Mesendoderm (in vitro differentiated cells): ENCODE data around the gene DCC.

Experiments
- DNase-seq: peaks from one replicate; pipeline ENCODE4 v3.0.0; 2013
- H2AK5ac ChIP-seq: 2 replicates; pipeline ENCODE4 v1.6.1; 2013; ENCODE audit warnings: low read length, inconsistent platforms
- H2BK120ac ChIP-seq: 2 replicates; pipeline ENCODE4 v1.6.1; 2013; ENCODE audit warnings: low read depth, mild to moderate bottlenecking, low read length, moderate library complexity, mixed read lengths
- H2BK15ac ChIP-seq: replicated peaks from 2 replicates; pipeline ENCODE4 v1.6.1; 2013; ENCODE audit warnings: low read depth, mild to moderate bottlenecking, moderate library complexity
- H2BK5ac ChIP-seq: 2 replicates; pipeline ENCODE4 v1.6.1; 2013; ENCODE audit warnings: low read length, inconsistent platforms
- H3K18ac ChIP-seq: 2 replicates; pipeline ENCODE4 v1.6.1; 2013; ENCODE audit warnings: mild to moderate bottlenecking, low read length, mixed read lengths
- H3K23ac ChIP-seq: one replicate; pipeline ENCODE4 v1.6.1; 2013; ENCODE audit warnings: low read length
- H3K27ac ChIP-seq: 2 replicates; pipeline ENCODE4 v1.5.1; 2013; ENCODE audit warnings: low read depth, mild to moderate bottlenecking, inconsistent platforms, low read length, moderate library complexity
- H3K27me3 ChIP-seq: 2 replicates; pipeline ENCODE4 v1.6.1; 2013; ENCODE audit warnings: low read length, control low read depth, mild to moderate bottlenecking, inconsistent platforms; ENCODE audit not compliant: insufficient read depth, poor library complexity
- H3K36me3 ChIP-seq: 2 replicates; pipeline ENCODE4 v1.6.1; 2013; ENCODE audit warnings: low read length, inconsistent platforms; ENCODE audit not compliant: control insufficient read depth, insufficient read depth
- H3K4ac ChIP-seq: one replicate; pipeline ENCODE4 v1.6.1; 2013; ENCODE audit warnings: low read depth, mild to moderate bottlenecking, low read length, moderate library complexity
- H3K4me1 ChIP-seq: 2 replicates; pipeline ENCODE4 v1.6.1; 2013; ENCODE audit warnings: low read depth, low read length, inconsistent platforms; ENCODE audit not compliant: control insufficient read depth
- H3K4me2 ChIP-seq: 2 replicates; pipeline ENCODE4 v1.6.1; 2013; ENCODE audit warnings: low read length
- H3K4me3 ChIP-seq: 2 replicates; pipeline ENCODE4 v1.5.1; 2013; ENCODE audit warnings: mild to moderate bottlenecking, low read length
- H3K56ac ChIP-seq: one replicate; pipeline ENCODE4 v1.6.1; 2013; ENCODE audit warnings: low read length
- H3K79me1 ChIP-seq: 2 replicates; pipeline ENCODE4 v1.6.1; 2013; ENCODE audit warnings: low read length, inconsistent platforms
- H3K79me2 ChIP-seq: 2 replicates; pipeline ENCODE4 v1.6.1; 2013; ENCODE audit warnings: mild to moderate bottlenecking, low read length; ENCODE audit not compliant: control insufficient read depth, insufficient read depth
- H3K9ac ChIP-seq: 2 replicates; pipeline ENCODE4 v1.6.1; 2013; ENCODE audit warnings: low read length, inconsistent platforms
- H4K5ac ChIP-seq: one replicate; pipeline ENCODE4 v1.6.1; 2013; ENCODE audit warnings: low read length
- H4K8ac ChIP-seq: one replicate; pipeline ENCODE4 v1.6.1; 2013; ENCODE audit warnings: low read depth, mild to moderate bottlenecking, control low read depth, low read length, moderate library complexity
- WGBS: extraction: QIAGEN DNeasy Blood & Tissue Kit; methylation state at CpG from one replicate; pipeline ENCODE4 v1.1.7; 2013; ENCODE audit warnings: low lambda C conversion rate, missing lambda C conversion rate; ENCODE audit not compliant: insufficient coverage; ENCODE audit errors: extremely low coverage; 5-methylcytosine and 5-hydroxymethylcytosine counted together

Gene DCC

DNA sequence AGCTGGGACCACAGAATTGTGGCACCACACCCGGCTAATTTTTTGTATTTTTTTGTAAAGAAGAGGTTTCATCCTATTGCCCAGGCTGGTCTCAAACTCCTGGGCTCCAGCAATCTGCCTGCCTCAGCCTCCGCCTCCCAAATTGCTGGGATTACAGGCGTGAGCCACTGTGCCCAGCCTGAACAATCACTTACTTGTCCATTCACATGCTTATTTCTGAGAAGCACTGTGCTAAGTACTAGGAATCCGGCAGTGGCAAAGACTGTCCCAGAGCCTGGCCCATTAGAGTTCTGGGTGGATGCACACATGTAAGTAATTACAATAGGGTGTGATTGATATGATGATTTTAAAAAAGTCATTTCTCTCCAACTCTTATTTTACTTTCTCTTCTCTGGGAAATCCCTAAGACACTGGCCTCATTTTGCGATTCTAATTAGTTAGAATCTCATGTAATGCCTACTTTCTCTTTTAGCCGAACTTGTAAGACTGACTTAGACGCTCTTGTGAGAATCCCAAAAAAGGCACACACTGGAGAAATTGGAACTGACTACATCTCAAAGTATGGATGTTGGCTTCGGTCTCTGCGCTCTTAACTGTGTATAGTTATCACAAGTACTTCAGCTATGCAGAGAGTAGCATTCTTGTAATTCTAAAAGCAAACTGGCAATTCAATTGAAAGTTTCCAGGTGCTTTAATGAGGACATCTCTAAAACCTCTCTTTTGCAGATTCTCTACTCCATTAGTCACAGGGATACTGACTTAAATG is 567.7 kb downstream of the DCC start:
- no peak for DNase-seq
- Histone ChIP-seq H3K36me3 (no peaks in the 10 kb centered on the region), H3K18ac (no peak overlapping the region), H3K27me3 (no peaks in the 10 kb centered on the region), H3K9ac (no peak overlapping the region), H3K4me3 (no peak overlapping the region), H4K5ac (no peak overlapping the region), H3K79me2 (no peaks in the 10 kb centered on the region), H2BK5ac (no peak overlapping the region), H3K27ac (no peak overlapping the region), H2AK5ac (no peak overlapping the region), H3K4me2 (no peak overlapping the region), H3K4me1 (no peaks in the 10 kb centered on the region), H2BK15ac (no peak overlapping the region), H4K8ac (no peak overlapping the region), H3K56ac (no peak overlapping the region), H2BK120ac (no peak overlapping the region), H3K4ac (no peak overlapping the region), H3K23ac (no peak overlapping the region), H3K79me1 (no peaks in the 10 kb centered on the region)
- no CpG with 5 or more reads among the region's 9 CpGs for WGBS

DNA sequence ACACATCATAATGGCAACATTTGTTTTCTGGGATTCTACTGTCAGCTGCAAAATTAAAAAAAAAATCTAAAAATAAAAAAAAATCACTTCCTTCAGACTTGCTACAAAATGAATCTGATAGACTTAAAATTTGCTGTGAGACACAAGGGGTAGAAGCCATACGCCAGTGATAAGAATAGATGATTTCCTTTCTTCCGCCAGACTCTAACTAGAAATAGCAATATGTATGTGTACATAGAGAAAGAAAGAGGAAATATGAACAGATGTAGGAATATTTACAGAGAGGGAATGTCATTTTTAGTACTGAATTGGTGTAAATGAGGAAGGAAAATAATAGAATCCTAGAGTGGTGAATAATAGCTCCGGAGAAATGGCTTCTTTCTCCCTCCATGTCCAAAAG is 574.2 kb downstream of the DCC start:
- H2BK120ac ChIP-seq, result no peak overlapping the region
- H2BK5ac ChIP-seq, result no peak overlapping the region
- H3K27ac ChIP-seq, result no peak overlapping the region
- no peak overlapping the region for H3K56ac ChIP-seq
- no peaks in the 10 kb centered on the region for H3K36me3 ChIP-seq
- no peak overlapping the region for H3K23ac ChIP-seq
- no peak overlapping the region for H4K8ac ChIP-seq
- no peak overlapping the region for H3K4ac ChIP-seq
- H3K4me1 ChIP-seq, result no peaks in the 10 kb centered on the region
- no peak overlapping the region for H3K18ac ChIP-seq
- no peak overlapping the region for H4K5ac ChIP-seq
- no peak overlapping the region for H2BK15ac ChIP-seq
- H3K4me2 ChIP-seq, result no peak overlapping the region
- H3K27me3 ChIP-seq, result no peaks in the 10 kb centered on the region
- no peaks in the 10 kb centered on the region for H3K79me2 ChIP-seq
- no CpG with 5 or more reads among the region's 3 CpGs for WGBS
- no peak overlapping the region for H3K4me3 ChIP-seq
- no peak overlapping the region for H3K9ac ChIP-seq
- no peaks in the 10 kb centered on the region for H3K79me1 ChIP-seq
- DNase-seq, result no peak
- H2AK5ac ChIP-seq, result no peak overlapping the region

DNA sequence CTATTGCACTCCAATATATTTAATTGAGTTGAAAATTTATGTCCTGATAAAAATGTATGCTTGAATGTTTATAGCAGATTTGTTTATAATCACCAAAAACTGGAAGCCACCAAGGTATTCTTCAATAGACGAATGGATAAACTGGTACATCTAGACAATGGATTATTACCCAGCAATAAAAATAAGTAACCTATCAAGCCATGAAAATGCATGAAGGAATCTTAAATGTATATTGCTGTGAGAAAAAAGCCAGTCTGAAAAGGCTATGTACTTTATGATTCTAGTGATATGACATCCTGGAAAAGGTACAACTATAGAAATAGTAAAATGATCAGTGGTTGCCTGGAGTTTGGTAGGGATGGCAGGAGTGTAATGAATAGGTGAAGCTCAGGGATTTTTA is 580.7 kb downstream of the DCC start:
- Histone ChIP-seq H2BK5ac (no peak overlapping the region), H3K27me3 (no peaks in the 10 kb centered on the region), H2BK15ac (no peak overlapping the region), H3K4me2 (no peak overlapping the region), H3K18ac (no peak overlapping the region), H3K79me1 (no peaks in the 10 kb centered on the region), H2AK5ac (no peak overlapping the region), H4K5ac (no peak overlapping the region), H3K36me3 (no peaks in the 10 kb centered on the region), H3K27ac (no peak overlapping the region), H3K23ac (no peak overlapping the region), H3K9ac (no peak overlapping the region), H3K4me1 (no peaks in the 10 kb centered on the region), H2BK120ac (no peak overlapping the region), H3K79me2 (no peaks in the 10 kb centered on the region), H3K4ac (no peak overlapping the region), H4K8ac (no peak overlapping the region), H3K56ac (no peak overlapping the region), H3K4me3 (no peak overlapping the region)
- no CpG with 5 or more reads among the region's 1 CpG for WGBS
- no peak for DNase-seq

DNA sequence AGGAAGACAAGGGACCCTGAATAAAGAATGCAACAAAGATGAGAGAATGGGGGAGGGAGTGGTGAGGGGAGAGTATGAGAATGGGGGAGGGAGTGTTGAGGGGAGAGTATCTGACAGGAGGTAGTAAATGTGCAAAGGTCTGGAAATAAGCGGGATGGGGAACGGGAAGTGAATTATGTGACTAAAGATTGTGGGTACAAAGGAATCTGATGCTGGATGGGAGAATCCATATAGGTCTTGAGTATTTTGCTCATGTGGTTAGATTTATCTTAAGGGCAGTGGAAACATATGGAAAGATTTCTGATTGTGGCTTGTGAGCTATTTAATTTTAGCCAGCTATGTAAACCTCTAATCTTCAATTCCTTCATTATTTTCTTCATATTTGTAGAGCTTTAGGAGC is 593.4 kb downstream of the DCC start:
- no peak overlapping the region for H2BK5ac ChIP-seq
- H3K27me3 ChIP-seq, result no peaks in the 10 kb centered on the region
- no peak overlapping the region for H2BK120ac ChIP-seq
- no peaks in the 10 kb centered on the region for H3K79me2 ChIP-seq
- H3K4me2 ChIP-seq, result no peak overlapping the region
- WGBS, result no CpG with 5 or more reads among the region's 2 CpGs
- no peaks in the 10 kb centered on the region for H3K36me3 ChIP-seq
- no peak overlapping the region for H3K27ac ChIP-seq
- no peak overlapping the region for H2AK5ac ChIP-seq
- H4K5ac ChIP-seq, result no peak overlapping the region
- H3K23ac ChIP-seq, result no peak overlapping the region
- H3K79me1 ChIP-seq, result no peaks in the 10 kb centered on the region
- H3K18ac ChIP-seq, result no peak overlapping the region
- no peak overlapping the region for H4K8ac ChIP-seq
- H2BK15ac ChIP-seq, result no peak overlapping the region
- no peak overlapping the region for H3K4ac ChIP-seq
- H3K9ac ChIP-seq, result no peak overlapping the region
- no peak overlapping the region for H3K56ac ChIP-seq
- no peaks in the 10 kb centered on the region for H3K4me1 ChIP-seq
- no peak overlapping the region for H3K4me3 ChIP-seq
- no peak for DNase-seq

DNA sequence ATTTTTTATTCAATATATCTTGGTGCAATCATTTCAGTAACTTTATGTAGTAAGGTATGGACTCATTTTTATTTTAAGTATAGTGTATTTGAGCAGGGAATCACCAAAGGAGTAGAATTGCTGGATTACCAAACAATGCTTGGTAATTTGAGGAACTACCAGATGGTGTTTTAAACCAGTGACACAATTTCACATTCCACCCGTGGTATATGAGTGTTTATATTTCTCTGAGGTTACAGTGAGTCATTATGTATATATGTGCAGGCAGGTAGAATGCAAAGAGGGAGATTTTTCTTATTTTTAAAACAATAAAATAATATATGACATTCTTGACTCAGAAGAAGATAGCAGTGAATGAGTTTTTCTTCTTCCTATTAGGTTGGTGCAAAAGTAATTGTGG is 596.9 kb downstream of the DCC start:
- no peak overlapping the region for H3K56ac ChIP-seq
- no peak overlapping the region for H2BK5ac ChIP-seq
- no peak overlapping the region for H4K5ac ChIP-seq
- H4K8ac ChIP-seq, result no peak overlapping the region
- DNase-seq, result no peak
- H3K4me2 ChIP-seq, result no peak overlapping the region
- H3K79me1 ChIP-seq, result no peaks in the 10 kb centered on the region
- H3K79me2 ChIP-seq, result no peaks in the 10 kb centered on the region
- H2BK120ac ChIP-seq, result no peak overlapping the region
- no CpG with 5 or more reads among the region's 1 CpG for WGBS
- no peak overlapping the region for H3K18ac ChIP-seq
- no peak overlapping the region for H2BK15ac ChIP-seq
- no peak overlapping the region for H3K9ac ChIP-seq
- H3K4me1 ChIP-seq, result no peaks in the 10 kb centered on the region
- H3K36me3 ChIP-seq, result no peaks in the 10 kb centered on the region
- H3K23ac ChIP-seq, result no peak overlapping the region
- no peak overlapping the region for H2AK5ac ChIP-seq
- H3K27ac ChIP-seq, result no peak overlapping the region
- H3K27me3 ChIP-seq, result no peaks in the 10 kb centered on the region
- H3K4ac ChIP-seq, result no peak overlapping the region
- no peak overlapping the region for H3K4me3 ChIP-seq

DNA sequence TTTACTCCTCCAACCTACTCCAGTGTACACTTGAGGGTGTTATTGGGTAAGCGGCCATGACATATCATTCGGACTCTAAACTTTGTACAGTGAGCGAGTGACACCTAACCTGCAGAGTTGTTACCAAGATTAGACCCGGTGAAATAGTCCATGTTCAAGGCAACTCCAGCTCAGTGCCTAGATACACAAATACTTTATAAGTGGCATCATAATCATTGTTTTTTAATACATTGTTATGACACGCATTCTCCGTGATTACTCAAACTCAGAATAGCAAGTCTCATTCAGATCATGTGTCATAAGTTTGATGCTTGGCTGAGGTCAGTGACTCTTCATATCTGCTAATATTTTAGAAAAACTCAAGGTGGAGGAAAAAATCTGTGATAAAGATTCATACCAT is 597.8 kb downstream of the DCC start:
- no peak overlapping the region for H4K8ac ChIP-seq
- H2BK15ac ChIP-seq, result no peak overlapping the region
- H3K9ac ChIP-seq, result no peak overlapping the region
- no peak overlapping the region for H2BK5ac ChIP-seq
- H3K23ac ChIP-seq, result no peak overlapping the region
- H3K27me3 ChIP-seq, result no peaks in the 10 kb centered on the region
- no peak overlapping the region for H3K56ac ChIP-seq
- no peaks in the 10 kb centered on the region for H3K79me2 ChIP-seq
- H3K4me2 ChIP-seq, result no peak overlapping the region
- H3K36me3 ChIP-seq, result no peaks in the 10 kb centered on the region
- no peak overlapping the region for H2BK120ac ChIP-seq
- H2AK5ac ChIP-seq, result no peak overlapping the region
- no peak overlapping the region for H3K18ac ChIP-seq
- no peak overlapping the region for H3K4me3 ChIP-seq
- no peaks in the 10 kb centered on the region for H3K4me1 ChIP-seq
- no peak overlapping the region for H3K4ac ChIP-seq
- no peaks in the 10 kb centered on the region for H3K79me1 ChIP-seq
- H3K27ac ChIP-seq, result no peak overlapping the region
- no peak overlapping the region for H4K5ac ChIP-seq
- WGBS, result no CpG with 5 or more reads among the region's 6 CpGs
- no peak for DNase-seq
